ENCODE results near the gene CGNL1. TPM values are rescaled to one million over a fixed set of nuclear protein-coding genes. Genes with fewer than 3 reads are reported as not detected.

Gene CGNL1
- total RNA-seq, 4 donors from 2014 or later = 5.7 to 22.9 (median 14.5) TPM

DNA sequence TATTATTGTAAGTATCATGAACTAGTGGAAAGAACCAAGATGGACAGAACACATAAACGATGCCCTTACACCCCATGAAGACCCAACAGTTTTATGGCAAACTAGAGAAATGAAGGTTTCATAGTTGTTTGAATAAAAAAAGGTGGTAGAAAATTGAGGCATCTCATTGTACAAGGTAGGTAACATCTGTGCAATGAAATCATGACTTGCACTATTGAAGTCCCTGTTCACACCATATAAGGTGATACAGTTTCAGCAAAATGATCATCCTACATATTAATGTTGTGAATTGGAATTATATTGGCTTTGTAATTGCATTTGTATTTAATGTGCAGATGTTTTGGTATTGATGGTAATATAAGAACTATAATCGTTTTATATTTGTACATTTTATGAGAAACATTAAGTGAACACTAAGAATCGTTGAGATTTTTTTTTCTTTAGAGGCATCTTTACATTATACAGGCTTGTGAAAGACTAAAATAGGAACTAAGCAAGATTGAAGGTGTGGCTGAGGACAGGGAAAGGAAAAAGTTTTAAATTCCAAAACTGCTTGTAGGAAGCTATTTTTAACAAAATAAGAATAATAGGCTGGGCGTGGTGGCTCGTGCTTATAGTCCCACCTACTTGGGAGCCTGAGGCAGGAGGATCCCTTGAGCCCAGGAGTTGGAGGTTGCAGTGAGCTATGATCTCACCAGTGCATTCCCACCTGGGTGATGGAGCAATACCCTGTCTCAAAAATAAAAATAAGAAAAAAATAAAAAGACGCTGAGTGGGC lies 48.5 kb downstream of the CGNL1 start:
- H3K4me3 ChIP-seq (ENCODE audit: low read depth, poor library complexity, severe bottlenecking) = no peak overlapping the region
- intact Hi-C loops (cut with DNase I; ENCODE audit: low total_unique reads) = no loop called here
- DNase-seq (ENCODE audit: low spot score in 2 of 2) = no peak
- WGBS, 2 donors = 54 to 67% methylated on average over 6 of the region's 6 CpGs
- TF ChIP-seq POLR2A (IDR thresholded peaks at IDR 0.05) = no peak
- TF ChIP-seq, protein P1, sequence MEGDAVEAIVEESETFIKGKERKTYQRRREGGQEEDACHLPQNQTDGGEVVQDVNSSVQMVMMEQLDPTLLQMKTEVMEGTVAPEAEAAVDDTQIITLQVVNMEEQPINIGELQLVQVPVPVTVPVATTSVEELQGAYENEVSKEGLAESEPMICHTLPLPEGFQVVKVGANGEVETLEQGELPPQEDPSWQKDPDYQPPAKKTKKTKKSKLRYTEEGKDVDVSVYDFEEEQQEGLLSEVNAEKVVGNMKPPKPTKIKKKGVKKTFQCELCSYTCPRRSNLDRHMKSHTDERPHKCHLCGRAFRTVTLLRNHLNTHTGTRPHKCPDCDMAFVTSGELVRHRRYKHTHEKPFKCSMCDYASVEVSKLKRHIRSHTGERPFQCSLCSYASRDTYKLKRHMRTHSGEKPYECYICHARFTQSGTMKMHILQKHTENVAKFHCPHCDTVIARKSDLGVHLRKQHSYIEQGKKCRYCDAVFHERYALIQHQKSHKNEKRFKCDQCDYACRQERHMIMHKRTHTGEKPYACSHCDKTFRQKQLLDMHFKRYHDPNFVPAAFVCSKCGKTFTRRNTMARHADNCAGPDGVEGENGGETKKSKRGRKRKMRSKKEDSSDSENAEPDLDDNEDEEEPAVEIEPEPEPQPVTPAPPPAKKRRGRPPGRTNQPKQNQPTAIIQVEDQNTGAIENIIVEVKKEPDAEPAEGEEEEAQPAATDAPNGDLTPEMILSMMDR (IDR thresholded peaks at IDR 0.05) = no peak

- no peak for TF ChIP-seq POLR2A (IDR thresholded peaks at IDR 0.05)
- TF ChIP-seq, protein P1 (IDR thresholded peaks at IDR 0.05) = no peak
- no peak overlapping the region for H3K4me3 ChIP-seq (ENCODE audit: low read depth, poor library complexity, severe bottlenecking)
- WGBS, 2 donors = 62% methylated on average over 3 of the region's 3 CpGs
- no peak for DNase-seq (ENCODE audit: low spot score in 2 of 2)
- intact Hi-C loops (cut with DNase I; ENCODE audit: low total_unique reads) = no loop called here
These were observed 49.5 kb downstream of the CGNL1 start for GRCh38 chr15:57425842-57426241.

GRCh38 chr15:57427367-57427821 lies 51.1 kb downstream of the CGNL1 start:
- WGBS, 2 donors = 29 to 30% methylated on average over 9 of the region's 9 CpGs
- DNase-seq (ENCODE audit: low spot score in 2 of 2) = no peak
- H3K4me3 ChIP-seq (ENCODE audit: low read depth, poor library complexity, severe bottlenecking) = no peak overlapping the region
- TF ChIP-seq, protein P1 (IDR thresholded peaks at IDR 0.05) = no peak
- no peak for TF ChIP-seq POLR2A (IDR thresholded peaks at IDR 0.05)
- intact Hi-C loops (cut with DNase I; ENCODE audit: low total_unique reads) = no loop called here

DNA sequence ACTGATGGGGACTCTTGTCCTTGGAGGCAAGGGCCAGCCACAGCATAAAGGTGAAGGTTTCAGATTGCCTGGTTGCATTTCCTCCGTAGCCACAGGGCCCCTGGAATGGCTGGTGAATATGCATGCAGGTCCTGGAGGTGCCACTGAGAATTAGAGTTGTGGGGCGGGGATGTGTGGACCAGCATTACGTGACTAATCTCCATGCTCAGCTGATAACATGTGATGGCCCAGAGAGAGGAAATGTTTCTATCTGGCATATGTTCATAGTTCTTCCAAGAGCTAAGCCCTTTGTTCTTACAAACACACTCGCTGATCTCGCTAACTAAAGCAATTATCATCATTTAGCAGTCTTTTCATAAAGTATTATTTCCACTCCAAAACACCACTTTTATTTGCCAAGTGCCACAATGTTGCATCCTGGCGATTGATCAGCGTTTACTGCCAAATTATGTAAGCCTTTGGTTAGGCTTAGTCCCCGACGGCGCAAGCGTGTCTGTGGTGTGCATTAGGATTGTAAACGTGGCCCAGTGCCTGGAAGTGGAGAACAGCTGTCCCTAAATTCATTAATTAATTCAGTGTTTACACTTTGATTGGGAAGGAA lies 55.9 kb downstream of the CGNL1 start:
- no peak for TF ChIP-seq POLR2A (IDR thresholded peaks at IDR 0.05)
- TF ChIP-seq, protein P1 (IDR thresholded peaks at IDR 0.05) = no peak
- no peak overlapping the region for H3K4me3 ChIP-seq (ENCODE audit: low read depth, poor library complexity, severe bottlenecking)
- 24 to 43% methylated on average over 12 of the region's 12 CpGs for WGBS, 2 donors
- intact Hi-C loops (cut with DNase I; ENCODE audit: low total_unique reads) = no loop called here
- no peak for DNase-seq (ENCODE audit: low spot score in 2 of 2)

GRCh38 chr15:57436166-57436565 lies 59.9 kb downstream of the CGNL1 start:
- DNase-seq (ENCODE audit: low spot score in 2 of 2) = no peak

More at GRCh38 chr15:57436166-57436565, 59.9 kb downstream of the CGNL1 start:
- TF ChIP-seq, protein P1 (IDR thresholded peaks at IDR 0.05) = no peak
- TF ChIP-seq POLR2A (IDR thresholded peaks at IDR 0.05) = no peak
- WGBS, 2 donors = 64 to 70% methylated on average over 1 of the region's 1 CpG
- intact Hi-C loops (cut with DNase I; ENCODE audit: low total_unique reads) = no loop called here
- no peak overlapping the region for H3K4me3 ChIP-seq (ENCODE audit: low read depth, poor library complexity, severe bottlenecking)

All from lower leg skin (tissue), 4 donors.